Muscle of arm (tissue), 12 donors: Measurements from ENCODE around the gene TTYH3. TPM values are rescaled to one million over a fixed set of nuclear protein-coding genes. Genes with fewer than 3 reads are reported as not detected.
"Not testable (repeated sequence)": the region's sequence is repeated elsewhere in the genome, so short reads cannot be mapped to it uniquely, and the experiment has no call there.

Source experiments
- DNase-seq: peaks from one replicate; pipeline ENCODE4 v3.0.0-alpha.2; 2013
- polyA plus RNA-seq, 12 donors: library from polyadenylated mRNA; unstranded; fragments of 120-200 nt; gene quantifications; one replicate each; pipeline ENCODE4 v1.2.1, GENCODE V29; 2013; ENCODE audit not compliant: insufficient read length in 12 of 12

TTYH3 gene
- polyA plus RNA-seq, 12 donors: 49.5 to 155 (median 77.2) TPM; not detected in 1

DNA sequence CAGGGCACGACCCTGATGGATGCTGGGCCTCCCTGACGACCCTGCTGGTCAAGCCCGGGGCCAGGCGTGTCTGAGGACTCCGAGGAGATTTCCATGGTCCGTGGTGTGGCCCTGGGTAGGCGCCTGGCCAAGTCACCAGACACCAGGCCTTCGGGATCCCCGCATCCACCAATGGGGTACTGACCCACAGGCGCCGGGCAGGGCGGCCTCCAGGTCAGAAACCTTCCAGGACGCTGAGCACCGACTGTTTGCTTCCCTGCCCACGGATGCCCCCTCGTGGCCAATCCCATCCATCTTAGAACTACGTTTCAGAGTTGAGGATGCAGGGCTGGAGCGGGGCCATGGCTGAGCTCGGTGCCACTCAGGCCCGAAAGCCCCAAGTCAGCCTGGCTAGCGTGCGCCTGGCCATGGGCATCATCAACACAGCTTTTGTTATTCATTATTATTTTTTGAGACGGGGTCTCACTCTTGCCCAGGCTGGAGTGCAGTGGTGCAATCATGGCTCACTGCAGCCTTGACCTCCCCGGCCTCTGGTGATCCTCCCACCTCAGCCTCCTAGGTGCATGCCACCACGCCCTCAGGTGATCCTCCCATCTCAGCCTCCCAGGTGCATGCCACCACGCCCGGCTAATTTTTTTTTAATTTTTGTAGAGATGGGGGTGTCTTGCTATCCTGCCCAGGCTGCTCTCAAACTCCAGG is 49.2 kb downstream of the TTYH3 start:
- peak; percentile 73 for DNase-seq

- DNase-seq: no peak
These were observed 50.4 kb downstream of the TTYH3 start for GRCh38 chr7:2681929-2682799.

- no peak for DNase-seq
These were observed 52.7 kb downstream of the TTYH3 start for GRCh38 chr7:2684501-2684900.

DNA sequence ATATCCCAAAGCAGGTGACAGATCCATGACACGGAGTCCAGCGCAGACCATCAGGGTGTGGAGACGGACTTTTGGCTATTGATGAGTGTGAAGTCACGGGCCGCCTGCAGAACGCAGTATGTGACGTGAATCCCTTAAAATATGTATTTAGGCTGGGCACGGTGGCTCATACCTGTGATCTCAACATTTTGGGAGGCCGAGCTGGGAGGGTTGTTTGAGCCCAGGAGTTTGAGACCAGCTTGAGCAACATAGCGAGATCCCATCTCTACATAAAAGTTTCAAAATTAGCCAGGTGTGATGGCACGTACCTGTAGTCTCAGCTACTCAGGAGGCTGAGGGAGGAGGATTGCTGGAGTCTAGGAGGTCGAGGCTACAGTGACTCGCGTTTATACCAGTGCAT is 54.3 kb downstream of the TTYH3 start:
- DNase-seq: no peak

DNA sequence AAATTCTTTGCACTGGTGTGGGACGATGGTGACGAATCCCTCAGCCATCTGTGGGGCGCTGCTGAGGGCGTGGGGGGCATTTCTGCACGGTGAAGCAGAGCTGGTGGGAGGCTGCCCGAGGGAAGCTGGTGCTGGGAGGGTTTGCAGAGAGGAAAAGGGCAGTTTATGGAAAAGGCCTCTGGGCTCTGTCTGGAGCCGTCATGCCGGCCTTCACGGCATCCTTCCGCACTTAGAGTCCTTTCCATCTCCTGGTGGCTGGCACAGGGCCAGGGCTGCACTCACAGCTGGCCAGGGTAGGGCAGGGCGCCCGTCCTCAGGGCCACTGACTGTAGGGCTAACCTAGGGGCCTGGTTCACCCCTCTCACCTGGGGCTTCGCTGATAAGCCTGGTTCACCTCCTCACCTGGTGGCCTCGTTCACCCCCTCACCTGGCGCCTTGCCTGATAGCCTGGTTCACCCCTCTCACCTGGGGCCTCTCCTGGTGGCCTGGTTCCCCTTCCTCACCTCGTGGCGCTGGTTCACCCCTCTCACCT is 55.6 kb downstream of the TTYH3 start:
- no peak for DNase-seq

- no peak for DNase-seq
These were observed 56.1 kb downstream of the TTYH3 start, which contains the start of gene AMZ1 for GRCh38 chr7:2687881-2688318. AMZ1 (plus strand) TSS chr7:2688202; CDS start chr7:2700452, 12,250 bp downstream.

GRCh38 chr7:2688409-2689342 is 56.9 kb downstream of the TTYH3 start:
- no peak for DNase-seq

GRCh38 chr7:2689343-2689847 is 57.6 kb downstream of the TTYH3 start:
- no peak for DNase-seq

DNA sequence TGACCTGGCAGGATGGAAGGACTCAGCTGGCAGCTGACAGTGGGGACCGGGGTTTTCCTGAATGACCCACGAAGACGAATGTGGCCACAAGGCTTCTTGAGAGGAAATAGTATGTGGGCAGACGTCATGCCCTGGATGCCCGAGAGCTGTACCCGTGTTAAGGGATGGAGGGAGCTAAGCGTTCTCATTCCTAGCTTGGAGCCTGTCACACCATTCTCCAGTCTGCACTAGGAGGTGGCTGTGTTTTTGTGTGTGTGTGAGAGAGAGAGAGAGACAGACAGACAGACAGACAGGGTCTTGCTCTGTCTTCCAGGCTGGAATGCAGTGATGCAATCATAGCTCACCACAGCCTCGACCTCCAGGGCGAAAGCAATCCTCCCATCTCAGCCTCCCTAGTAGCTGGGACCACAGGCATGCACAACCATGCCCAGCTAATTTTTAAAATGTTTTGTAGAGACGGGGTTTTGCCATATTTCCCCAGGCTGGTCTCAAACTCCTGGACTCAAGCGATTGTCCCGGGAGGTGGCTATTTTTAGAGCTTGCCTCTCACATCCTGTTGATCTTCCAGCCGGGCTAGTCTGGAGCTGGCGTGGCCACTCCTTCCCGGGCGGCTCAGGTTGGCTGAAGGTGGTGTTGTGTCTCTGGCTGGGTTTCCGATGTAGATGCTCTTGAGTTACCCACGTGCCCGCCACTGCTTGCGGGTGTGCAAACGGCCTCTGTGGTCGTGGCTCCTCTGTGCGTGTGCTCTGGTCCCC is 58.3 kb downstream of the TTYH3 start:
- no peak for DNase-seq

- no peak for DNase-seq
These were observed 59.4 kb downstream of the TTYH3 start for GRCh38 chr7:2691011-2691707.

DNA sequence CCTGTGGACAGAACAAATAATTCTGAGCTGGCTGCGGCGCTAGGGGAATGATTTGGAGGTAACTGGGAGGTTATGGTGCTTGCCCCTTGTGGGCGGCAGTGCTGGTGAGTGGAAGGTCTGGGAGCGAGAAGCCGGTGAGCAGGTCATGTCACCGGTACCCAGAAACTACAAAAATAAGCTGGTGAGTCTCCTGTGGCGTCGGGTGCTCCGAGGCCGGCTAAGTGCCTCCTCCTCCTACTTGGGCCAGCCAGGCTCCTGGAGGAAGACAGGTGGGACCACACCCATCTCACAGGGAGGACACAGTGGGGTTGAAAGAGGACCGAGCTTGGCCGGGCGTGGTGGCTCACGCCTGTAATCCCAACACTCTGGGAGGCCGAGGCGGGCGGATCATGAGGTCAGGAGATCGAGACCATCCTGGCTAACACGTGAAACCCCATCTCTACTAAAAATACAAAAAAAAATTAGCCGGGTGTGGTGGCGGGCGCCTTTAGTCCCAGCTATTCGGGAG is 60.2 kb downstream of the TTYH3 start:
- not testable (repeated sequence) for DNase-seq

DNA sequence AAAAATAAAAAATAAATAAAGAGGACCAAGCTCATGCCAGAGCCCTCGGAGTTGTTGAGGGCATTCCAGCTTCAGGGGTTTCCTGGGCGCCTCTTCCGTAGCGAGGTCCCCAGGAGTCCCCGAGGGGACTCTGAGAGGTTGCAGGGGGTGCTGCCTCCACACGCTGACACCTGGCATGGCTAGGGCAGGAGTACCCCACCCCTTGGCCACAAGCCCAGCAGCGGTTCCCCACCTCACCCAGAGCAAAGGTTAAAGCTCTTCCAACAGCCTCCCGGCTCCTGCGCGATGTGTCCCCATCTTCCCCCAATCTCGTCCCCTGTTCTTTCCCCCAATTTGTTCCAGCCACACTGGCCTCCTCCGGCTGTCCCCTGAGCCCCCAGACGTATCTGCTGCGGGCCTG is 60.8 kb downstream of the TTYH3 start:
- no peak for DNase-seq

GRCh38 chr7:2693420-2694121 is 61.8 kb downstream of the TTYH3 start:
- DNase-seq: not testable (repeated sequence)

DNA sequence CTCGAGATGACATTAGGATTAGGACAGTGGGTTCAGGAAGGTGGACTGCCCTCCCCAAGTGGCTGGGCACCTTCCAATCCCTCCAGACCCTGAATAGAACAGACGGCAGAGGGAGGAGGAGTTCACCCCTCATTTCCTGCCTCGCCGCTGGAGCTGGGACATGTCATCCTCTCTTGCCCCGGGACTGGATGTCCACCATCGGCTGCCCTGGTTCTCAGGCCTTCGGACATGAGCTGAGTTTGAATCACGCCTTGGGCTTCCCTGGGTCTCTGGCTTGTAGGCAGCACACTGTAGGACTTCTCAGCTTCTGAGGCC is 62.3 kb downstream of the TTYH3 start:
- DNase-seq: not testable (repeated sequence)

DNA sequence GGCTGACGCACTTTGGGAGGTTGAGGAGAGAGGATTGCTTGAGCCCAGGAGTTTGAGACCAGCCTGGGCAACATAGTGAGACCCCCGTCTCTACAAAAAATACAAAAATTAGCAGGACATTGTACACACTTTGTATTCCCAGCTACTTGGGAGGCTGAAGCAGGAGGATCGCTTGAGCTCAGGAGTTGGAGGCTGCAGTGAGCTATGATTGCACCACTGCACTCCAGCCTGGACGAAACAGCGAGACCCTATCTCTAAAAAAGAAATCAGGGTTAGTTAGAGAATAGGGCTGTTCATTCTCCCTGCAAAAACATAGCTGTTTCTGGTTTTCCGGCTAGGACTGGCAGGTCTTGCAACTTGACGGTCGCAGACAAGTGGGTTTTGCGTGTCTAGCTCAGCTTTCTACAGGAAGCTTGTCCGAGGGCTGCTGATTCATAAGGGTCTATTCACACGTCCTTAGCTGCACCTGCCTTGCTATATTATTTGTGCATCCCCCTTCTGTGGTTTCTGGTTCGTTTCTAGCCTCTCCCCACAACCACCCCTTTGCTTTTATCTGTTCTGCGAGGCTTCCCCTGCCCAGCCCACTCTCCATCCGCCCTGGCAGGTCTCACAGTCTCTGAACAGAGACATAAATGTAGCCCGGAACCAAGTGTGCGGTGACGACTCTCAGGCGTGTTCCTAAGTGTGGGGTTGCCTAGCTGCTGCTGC is 66.9 kb downstream of the TTYH3 start:
- DNase-seq: no peak

DNA sequence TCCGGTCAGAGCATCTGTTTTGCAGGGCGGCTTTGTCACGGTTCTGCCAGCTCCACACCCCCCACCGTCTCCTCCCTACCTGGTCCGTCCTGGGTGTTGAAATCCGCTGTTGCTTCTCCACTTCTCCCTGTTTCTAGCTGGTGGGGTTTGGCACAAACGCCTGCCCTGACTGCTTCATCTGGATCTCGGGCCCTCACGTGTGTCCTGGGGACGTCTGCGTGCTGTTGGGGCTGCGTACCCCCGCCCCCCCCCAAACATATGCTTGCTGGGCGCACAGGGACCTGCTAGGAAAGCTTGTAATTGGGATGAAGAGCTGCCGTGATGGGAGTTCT is 67.5 kb downstream of the TTYH3 start:
- no peak for DNase-seq

DNA sequence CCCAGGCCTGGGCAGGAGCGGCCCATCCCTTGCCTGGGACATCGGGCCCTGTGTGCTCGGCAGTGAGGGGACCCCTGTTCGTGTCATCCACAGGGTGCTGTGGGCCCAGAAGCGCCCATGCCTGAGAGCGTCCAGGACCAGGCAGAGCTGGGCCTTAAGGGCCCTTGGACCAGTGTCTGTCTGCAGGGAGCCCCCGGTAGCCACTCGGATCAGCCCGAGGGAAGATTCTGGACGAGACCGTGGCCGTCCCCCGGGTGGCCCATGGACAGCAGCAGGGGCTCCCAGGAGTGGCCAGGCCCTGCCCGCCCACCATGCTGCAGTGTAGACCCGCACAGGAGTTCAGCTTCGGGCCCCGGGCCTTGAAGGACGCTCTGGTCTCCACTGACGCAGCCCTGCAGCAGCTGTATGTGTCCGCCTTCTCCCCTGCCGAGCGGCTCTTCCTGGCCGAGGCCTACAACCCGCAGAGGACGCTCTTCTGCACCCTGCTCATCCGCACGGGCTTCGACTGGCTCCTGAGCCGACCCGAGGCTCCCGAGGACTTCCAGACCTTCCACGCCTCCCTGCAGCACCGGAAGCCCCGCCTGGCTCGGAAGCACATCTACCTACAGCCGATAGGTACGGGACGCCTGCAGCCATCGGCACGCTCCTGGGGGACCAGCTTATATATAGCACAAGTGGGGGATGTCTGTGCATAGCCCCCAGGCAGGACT is 68.5 kb downstream of the TTYH3 start:
- DNase-seq: no peak

DNA sequence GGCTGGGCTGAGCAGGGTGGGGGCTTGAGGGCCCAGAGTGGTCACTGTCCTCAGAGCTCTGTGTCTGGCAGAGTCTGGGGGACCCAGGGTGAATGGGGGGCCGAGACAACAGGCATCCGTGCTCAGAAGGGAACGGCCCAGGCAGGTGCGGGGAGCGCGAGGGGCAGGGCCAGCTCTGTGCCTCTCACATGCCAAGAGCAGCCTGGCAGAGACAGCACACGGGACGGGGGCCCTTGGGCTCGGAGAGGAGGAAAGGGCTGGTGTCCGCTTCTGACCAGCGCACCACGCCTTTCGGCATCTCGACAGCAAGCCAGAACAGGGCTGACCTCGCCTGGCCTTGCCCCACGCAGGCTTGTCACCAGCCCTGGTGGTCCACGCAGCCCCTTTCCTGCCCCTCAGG is 69.6 kb downstream of the TTYH3 start:
- no peak for DNase-seq
